Parathyroid adenoma (tissue), 2 donors: Measurements from ENCODE around the gene KCNG1.

Experiments
- H2AFZ ChIP-seq: fragments of 300-600 bp; sonication (generic); one replicate; pipeline ENCODE4 v1.7.0; 2017; ENCODE audit warnings: antibody characterized with exemption, mild to moderate bottlenecking
- H3K27ac ChIP-seq: fragments of 300-600 bp; sonication (generic); one replicate; pipeline ENCODE4 v1.7.0; 2017
- H3K27me3 ChIP-seq: fragments of 300-600 bp; sonication (generic); one replicate; pipeline ENCODE4 v1.7.0; 2017; ENCODE audit warnings: low read length; ENCODE audit not compliant: control insufficient read depth, insufficient read depth
- H3K36me3 ChIP-seq: fragments of 300-600 bp; sonication (generic); one replicate; pipeline ENCODE4 v1.7.0; 2017; ENCODE audit warnings: low read length; ENCODE audit not compliant: control insufficient read depth, insufficient read depth
- H3K4me1 ChIP-seq: fragments of 300-600 bp; sonication (generic); one replicate; pipeline ENCODE4 v1.7.0; 2017; ENCODE audit warnings: control low read depth
- H3K4me2 ChIP-seq: fragments of 300-600 bp; sonication (generic); one replicate; pipeline ENCODE4 v1.7.0; 2017; ENCODE audit warnings: low read length
- H3K4me3 ChIP-seq: fragments of 300-600 bp; sonication (generic); one replicate; pipeline ENCODE4 v1.7.0; 2017; ENCODE audit warnings: low read depth, low read length
- H3K79me2 ChIP-seq: fragments of 300-600 bp; sonication (generic); one replicate; pipeline ENCODE4 v1.7.0; 2017; ENCODE audit warnings: control low read depth
- H3K9ac ChIP-seq: fragments of 300-600 bp; sonication (generic); one replicate; pipeline ENCODE4 v1.7.0; 2017; ENCODE audit warnings: mild to moderate bottlenecking
- H3K9me3 ChIP-seq: fragments of 300-600 bp; sonication (generic); one replicate; pipeline ENCODE4 v1.7.0; 2017; ENCODE audit warnings: low read length; ENCODE audit not compliant: control insufficient read depth
- TF ChIP-seq, protein P1 (sequence below): fragments of 300-600 bp; sonication (generic); IDR thresholded peaks from one replicate; pipeline ENCODE4 v1.7.0; 2017; ENCODE audit warnings: antibody characterized with exemption, mild to moderate bottlenecking
- donor health status: primary hyperparathyroidism.

Gene KCNG1

DNA sequence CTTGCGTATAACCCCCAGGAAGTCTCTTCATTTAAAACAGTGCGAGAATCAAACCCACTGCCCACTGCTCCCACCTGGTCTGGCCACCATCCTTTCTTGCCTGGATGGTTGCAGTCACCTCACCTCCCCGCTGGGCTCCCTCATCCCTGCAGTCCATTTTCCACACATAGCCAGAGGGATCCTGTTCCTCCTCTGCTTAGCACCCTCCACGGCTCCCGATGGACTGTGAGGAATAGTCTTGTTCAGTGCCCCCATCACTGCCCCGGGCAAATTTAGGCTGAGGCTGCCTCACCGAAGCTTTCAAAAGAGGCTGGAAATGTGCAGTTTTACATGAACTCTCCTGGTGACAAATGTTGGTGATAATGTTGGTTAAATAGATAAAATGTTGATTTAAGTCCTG, 17.7 kb downstream of the KCNG1 start:
- Histone ChIP-seq H3K4me2 (no peak overlapping the region), H3K79me2 (no peaks in the 10 kb centered on the region), H3K27me3 (no peaks in the 10 kb centered on the region), H2AFZ (no peak overlapping the region), H3K9me3 (no peaks in the 10 kb centered on the region), H3K36me3 (no peaks in the 10 kb centered on the region), H3K27ac (no peak overlapping the region), H3K4me1 (no peaks in the 10 kb centered on the region), H3K9ac (no peak overlapping the region), H3K4me3 (no peak overlapping the region)
- TF ChIP-seq, protein P1, sequence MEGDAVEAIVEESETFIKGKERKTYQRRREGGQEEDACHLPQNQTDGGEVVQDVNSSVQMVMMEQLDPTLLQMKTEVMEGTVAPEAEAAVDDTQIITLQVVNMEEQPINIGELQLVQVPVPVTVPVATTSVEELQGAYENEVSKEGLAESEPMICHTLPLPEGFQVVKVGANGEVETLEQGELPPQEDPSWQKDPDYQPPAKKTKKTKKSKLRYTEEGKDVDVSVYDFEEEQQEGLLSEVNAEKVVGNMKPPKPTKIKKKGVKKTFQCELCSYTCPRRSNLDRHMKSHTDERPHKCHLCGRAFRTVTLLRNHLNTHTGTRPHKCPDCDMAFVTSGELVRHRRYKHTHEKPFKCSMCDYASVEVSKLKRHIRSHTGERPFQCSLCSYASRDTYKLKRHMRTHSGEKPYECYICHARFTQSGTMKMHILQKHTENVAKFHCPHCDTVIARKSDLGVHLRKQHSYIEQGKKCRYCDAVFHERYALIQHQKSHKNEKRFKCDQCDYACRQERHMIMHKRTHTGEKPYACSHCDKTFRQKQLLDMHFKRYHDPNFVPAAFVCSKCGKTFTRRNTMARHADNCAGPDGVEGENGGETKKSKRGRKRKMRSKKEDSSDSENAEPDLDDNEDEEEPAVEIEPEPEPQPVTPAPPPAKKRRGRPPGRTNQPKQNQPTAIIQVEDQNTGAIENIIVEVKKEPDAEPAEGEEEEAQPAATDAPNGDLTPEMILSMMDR = no peak

- Histone ChIP-seq H3K4me3 (no peak overlapping the region), H3K27ac (no peak overlapping the region), H3K4me1 (no peaks in the 10 kb centered on the region), H3K27me3 (no peaks in the 10 kb centered on the region), H3K79me2 (no peaks in the 10 kb centered on the region), H3K9me3 (no peaks in the 10 kb centered on the region), H2AFZ (no peak overlapping the region), H3K9ac (no peak overlapping the region), H3K36me3 (no peaks in the 10 kb centered on the region), H3K4me2 (no peak overlapping the region)
- TF ChIP-seq, protein P1 = no peak
These were observed 18.1 kb downstream of the KCNG1 start for GRCh38 chr20:51004781-51005180.

- TF ChIP-seq, protein P1 = no peak
- no peaks in the 10 kb centered on the region for H3K79me2 ChIP-seq
- no peaks in the 10 kb centered on the region for H3K27me3 ChIP-seq
- no peaks in the 10 kb centered on the region for H3K36me3 ChIP-seq
- H3K9ac ChIP-seq = no peak overlapping the region
- H2AFZ ChIP-seq = no peak overlapping the region
- no peak overlapping the region for H3K4me3 ChIP-seq
- no peak overlapping the region for H3K4me2 ChIP-seq
- H3K9me3 ChIP-seq = no peaks in the 10 kb centered on the region
- no peaks in the 10 kb centered on the region for H3K4me1 ChIP-seq
- H3K27ac ChIP-seq = no peak overlapping the region
These were observed 18.6 kb downstream of the KCNG1 start for GRCh38 chr20:51004305-51004727.

GRCh38 chr20:51003753-51004152, 19.2 kb downstream of the KCNG1 start:
- H3K4me1 ChIP-seq = no peaks in the 10 kb centered on the region
- H3K36me3 ChIP-seq = no peaks in the 10 kb centered on the region
- H3K9ac ChIP-seq = no peak overlapping the region
- H3K4me2 ChIP-seq = no peak overlapping the region
- no peaks in the 10 kb centered on the region for H3K79me2 ChIP-seq
- H3K4me3 ChIP-seq = no peak overlapping the region
- no peaks in the 10 kb centered on the region for H3K27me3 ChIP-seq
- no peak overlapping the region for H2AFZ ChIP-seq
- H3K27ac ChIP-seq = no peak overlapping the region
- TF ChIP-seq, protein P1 = no peak
- H3K9me3 ChIP-seq = no peaks in the 10 kb centered on the region

DNA sequence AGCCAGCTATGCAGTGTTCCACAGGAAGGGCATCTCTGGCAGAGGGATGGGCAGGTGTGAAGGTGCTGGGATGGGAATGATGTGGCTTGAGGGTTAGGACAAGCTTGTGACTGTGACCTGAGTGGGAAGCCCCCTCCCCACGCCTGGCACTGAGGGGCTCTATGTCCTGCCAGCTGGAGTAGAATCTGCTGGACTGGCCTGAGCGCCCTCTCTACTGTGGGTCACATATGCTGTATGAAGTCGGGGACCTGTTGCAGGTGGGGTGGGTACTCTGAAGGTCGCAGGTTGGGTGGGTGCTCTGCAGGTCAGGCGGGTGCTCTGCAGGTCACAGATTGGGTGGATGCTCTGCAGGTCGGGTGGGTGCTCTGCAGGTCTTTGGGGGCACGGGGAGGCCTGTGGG, 20.3 kb downstream of the KCNG1 start:
- no peaks in the 10 kb centered on the region for H3K27me3 ChIP-seq
- no peak overlapping the region for H3K27ac ChIP-seq
- H3K4me1 ChIP-seq = no peaks in the 10 kb centered on the region

More for the DNA sequence above, 20.3 kb downstream of the KCNG1 start:
- no peaks in the 10 kb centered on the region for H3K9me3 ChIP-seq
- H3K4me3 ChIP-seq = no peak overlapping the region
- TF ChIP-seq, protein P1 = no peak
- no peak overlapping the region for H3K4me2 ChIP-seq
- H3K9ac ChIP-seq = no peak overlapping the region
- no peaks in the 10 kb centered on the region for H3K36me3 ChIP-seq
- no peak overlapping the region for H2AFZ ChIP-seq
- no peaks in the 10 kb centered on the region for H3K79me2 ChIP-seq
